GM12878 (cell line): ENCODE results near the gene TTLL4. TPM values are rescaled to one million over a fixed set of nuclear protein-coding genes. Genes with fewer than 3 reads are reported as not detected.

Source experiments
- ATAC-seq: fragments of 200-7000 bp; cut with Tn5 transposase; 3 replicates; pipeline ENCODE4 v1.9.1; 2020; ENCODE audit warnings: mild to moderate bottlenecking, moderate library complexity
- BruUV-seq: library from RNA; stranded (reverse); fragments of 400-500 nt; replicated peaks from 2 replicates; lab custom pipeline; 2021; lab: Mats Ljungman, UMichigan
- CTCF ChIA-PET: fragments of 300-600 bp; sonication (Branson Sonifier 250); formaldehyde crosslinking; extraction: SDS; loops from one replicate; lab custom pipeline; 2021; ENCODE audit warnings: inconsistent platforms; lab: Yijun Ruan, JAX
- POLR2A ChIA-PET: fragments of 350-600 bp; formaldehyde crosslinking; extraction: SDS; loops from one replicate; lab custom pipeline; 2021; ENCODE audit warnings: inconsistent platforms; lab: Charles Lee
- RAD21 ChIA-PET: fragments of 300-600 bp; sonication (Branson Sonifier 250); formaldehyde crosslinking; loops from one replicate; lab custom pipeline; 2023; ENCODE audit warnings: antibody characterized with exemption; ENCODE audit not compliant: unreplicated experiment; lab: Charles Lee
- SMC1A ChIA-PET: fragments of 300-600 bp; sonication (Branson Sonifier 250); formaldehyde crosslinking; loops from one replicate; lab custom pipeline; 2023; ENCODE audit not compliant: unreplicated experiment, uncharacterized antibody; lab: Charles Lee
- DNase-seq: peaks from one replicate; pipeline ENCODE4 v3.0.0-alpha.2; 2011; ENCODE audit warnings: low read depth, low spot score
- FAIRE-seq: peaks from 3 replicates; lab custom pipeline; 2011; peaks lifted over from hg19 to GRCh38; lab: Jason Lieb, UNC
- H2AFZ ChIP-seq: 2 replicates; pipeline ENCODE4 v1.6.0; 2011; ENCODE audit warnings: low read depth, low read length, control low read depth; ENCODE audit not compliant: control insufficient read depth
- H3K27ac ChIP-seq: 2 replicates; pipeline ENCODE4 v1.5.1; 2011; ENCODE audit warnings: control low read depth; ENCODE audit not compliant: control insufficient read depth, insufficient read depth
- H3K27me3 ChIP-seq, 2 experiments: replicated peaks in 1 of 2; 2 replicates each; pipeline versions ENCODE4 v1.6.0 to v1.6.1; 2011; ENCODE audit warnings: low read length in 1 of 2; ENCODE audit not compliant: control insufficient read depth in 2 of 2, insufficient read depth in 2 of 2
- H3K36me3 ChIP-seq, 2 experiments: 2 replicates each; pipeline ENCODE4 v1.5.1; 2011; ENCODE audit warnings: low read length in 1 of 2; ENCODE audit not compliant: control insufficient read depth in 2 of 2, insufficient read depth in 2 of 2
- H3K4me1 ChIP-seq: 2 replicates; pipeline ENCODE4 v1.6.1; 2011; ENCODE audit warnings: mild to moderate bottlenecking, low read length, moderate library complexity, mixed read lengths; ENCODE audit not compliant: control insufficient read depth, insufficient read depth
- H3K4me2 ChIP-seq: 2 replicates; pipeline ENCODE4 v1.6.0; 2011; ENCODE audit warnings: control low read depth; ENCODE audit not compliant: control insufficient read depth, insufficient read depth
- H3K4me3 ChIP-seq: fragments of 200-600 bp; sonication (generic); 2 replicates; pipeline ENCODE4 v1.5.1; 2016
- H3K79me2 ChIP-seq: 2 replicates; pipeline ENCODE4 v1.6.0; 2011; ENCODE audit warnings: low read length; ENCODE audit not compliant: control insufficient read depth, insufficient read depth
- H3K9ac ChIP-seq: 2 replicates; pipeline ENCODE4 v1.8.0; 2011; ENCODE audit warnings: low read length, control low read depth, mixed read lengths; ENCODE audit not compliant: control insufficient read depth, insufficient read depth
- H3K9me3 ChIP-seq: replicated peaks from 3 replicates; pipeline ENCODE4 v1.5.1; 2011; ENCODE audit warnings: mild to moderate bottlenecking, low read length; ENCODE audit not compliant: control insufficient read depth, insufficient read depth
- H4K20me1 ChIP-seq: 2 replicates; pipeline ENCODE4 v1.6.0; 2011; ENCODE audit not compliant: control insufficient read depth, insufficient read depth
- BHLHE40 ChIP-seq, 2 experiments: fragments of 450-650 bp in 1 of 2; IDR thresholded peaks; 2 replicates each; pipeline ENCODE4 v1.6.1; 2011 to 2017; ENCODE audit warnings: low read depth in 2 of 2, borderline replicate concordance in 1 of 2, improper control_type of control experiment in 1 of 2, low read length in 1 of 2, mild to moderate bottlenecking in 1 of 2
- EGR1 ChIP-seq, 2 experiments: IDR thresholded peaks; 1 replicate in 1 of 2; 2 replicates in 1 of 2; pipeline ENCODE4 v1.6.1; 2011 to 2012; ENCODE audit warnings: low read depth in 2 of 2, low read length in 2 of 2, borderline replicate concordance in 1 of 2, mild to moderate bottlenecking in 1 of 2, moderate library complexity in 1 of 2
- FOXM1 ChIP-seq: IDR thresholded peaks from 2 replicates; pipeline ENCODE4 v1.6.1; 2012; ENCODE audit warnings: low read depth, mild to moderate bottlenecking, inconsistent platforms, low read length, moderate library complexity
- JUND ChIP-seq: IDR thresholded peaks from 2 replicates; pipeline ENCODE4 v1.6.1; 2012; ENCODE audit warnings: low read depth, mild to moderate bottlenecking, low read length, improper control_type of control experiment, moderate library complexity
- NFXL1 ChIP-seq: fragments of 450-650 bp; IDR thresholded peaks from 2 replicates; pipeline ENCODE4 v1.6.1; 2017; ENCODE audit warnings: antibody characterized with exemption, mild to moderate bottlenecking, borderline replicate concordance
- NR2C2 ChIP-seq: IDR thresholded peaks from 2 replicates; pipeline ENCODE4 v1.6.1; 2011; ENCODE audit warnings: borderline replicate concordance, low read depth; ENCODE audit not compliant: control insufficient read depth, insufficient read length
- POLR2AphosphoS5 ChIP-seq: IDR thresholded peaks from 2 replicates; pipeline ENCODE4 v1.6.1; 2011; ENCODE audit warnings: mild to moderate bottlenecking, low read length, inconsistent platforms
- RAD51 ChIP-seq: fragments of 450-650 bp; IDR thresholded peaks from 2 replicates; pipeline ENCODE4 v1.6.1; 2016; ENCODE audit warnings: moderate library complexity, mild to moderate bottlenecking, inconsistent platforms
- RUNX3 ChIP-seq: IDR thresholded peaks from 2 replicates; pipeline ENCODE4 v1.6.1; 2012; ENCODE audit warnings: low read length, inconsistent platforms
- SIX5 ChIP-seq: IDR thresholded peaks from 2 replicates; pipeline ENCODE4 v1.6.1; 2011; ENCODE audit warnings: mild to moderate bottlenecking, low read depth, low read length, moderate library complexity; ENCODE audit not compliant: severe bottlenecking
- SMAD5 ChIP-seq: IDR thresholded peaks from 2 replicates; pipeline ENCODE4 v1.6.1; 2016; ENCODE audit warnings: antibody characterized with exemption, low read depth
- WGBS: methylation state at CpG from one replicate; pipeline ENCODE4 v1.1.6; 2016; ENCODE audit warnings: low lambda C conversion rate; ENCODE audit not compliant: insufficient replicate concordance, insufficient coverage; ENCODE audit errors: missing lambda C conversion rate; 5-methylcytosine and 5-hydroxymethylcytosine counted together
- in situ Hi-C: fragments of 300-500 bp; cut with MboI; formaldehyde crosslinking; loops from 9 replicates; pipeline ENCODE4 v1.14.3; 2018; ENCODE audit warnings: mixed read lengths
- intact Hi-C: fragments of 100-400 bp; cut with micrococcal nuclease; formaldehyde crosslinking; loops from one replicate; pipeline ENCODE4 v1.14.2; 2022; ENCODE audit not compliant: unreplicated experiment
- polyA plus RNA-seq, 11 experiments: library from polyadenylated mRNA; depleted of rRNA in 4 of 11; unstranded in 6 of 11; stranded (reverse) in 5 of 11; fragments of >200 nt; fragmentation: Nextera tagmentation in 4 of 11; fragmentation: Illumina TruSeq in 1 of 11; extraction: Ambion mirVana in 4 of 11; extraction: Trizol in 1 of 11; gene quantifications; 1 replicate in 1 of 11; 2 replicates in 10 of 11; pipeline versions ENCODE4 v1.2.1 to v1.2.3, GENCODE V29; 2011 to 2016; ENCODE audit warnings: inconsistent platforms in 2 of 11, missing spikeins in 2 of 11, low read depth in 1 of 11
- total RNA-seq, 4 experiments: library from RNA; depleted of rRNA in 3 of 4; stranded (reverse); fragments of >200 nt in 3 of 4; fragmentation: Illumina TruSeq in 1 of 4; extraction: Trizol in 1 of 4; gene quantifications; 2 replicates each; pipeline versions ENCODE4 v1.2.1 to v1.2.3, GENCODE V29; 2013 to 2021
- TF ChIP-seq, protein P1 (sequence below): IDR thresholded peaks from 2 replicates; pipeline ENCODE4 v1.6.1; 2012; ENCODE audit warnings: low read depth, low read length, improper control_type of control experiment
- TF ChIP-seq, protein P2 (sequence below): fragments of 450-650 bp; IDR thresholded peaks from 2 replicates; pipeline ENCODE4 v1.6.1; 2017; ENCODE audit warnings: antibody characterized with exemption, mild to moderate bottlenecking, moderate library complexity
- TF ChIP-seq, protein P3 (sequence below): fragments of 450-650 bp; IDR thresholded peaks from 2 replicates; pipeline ENCODE4 v1.6.1; 2017; ENCODE audit warnings: low read depth, mild to moderate bottlenecking, moderate library complexity
- TF ChIP-seq, protein P4 (sequence below): IDR thresholded peaks from 2 replicates; pipeline ENCODE4 v1.6.1; 2011; ENCODE audit warnings: borderline replicate concordance, low read depth, mild to moderate bottlenecking, moderate library complexity, mixed read lengths, low read length; ENCODE audit not compliant: insufficient read depth; ENCODE audit errors: extremely low read length

The TTLL4 gene
- total and polyA plus RNA-seq, 10 of the 15 experiments (the other 5 are each of a cell fraction or from before 2014, with no cell fraction given) = 16.6 to 63.1 (median 32.9) TPM

DNA sequence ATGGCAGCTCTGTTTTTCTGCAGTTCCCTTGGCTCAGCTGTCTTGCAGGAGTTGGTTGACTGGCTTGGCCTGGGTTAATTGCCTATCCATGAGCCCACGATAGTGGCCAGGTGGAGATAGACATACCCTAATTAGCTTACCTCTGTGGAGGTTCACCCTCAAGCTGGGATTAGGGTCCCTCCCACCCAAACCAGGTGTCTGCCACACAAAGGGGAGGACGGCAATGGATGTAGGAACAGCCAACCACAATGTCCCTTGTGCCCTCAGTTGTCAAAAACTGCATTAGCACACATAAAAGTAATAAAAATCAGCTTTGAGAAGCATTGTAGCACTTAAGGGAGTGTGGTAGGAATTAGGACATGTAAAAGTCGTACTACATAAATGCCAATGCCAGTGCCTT lies 75.5 kb downstream of the TTLL4 start (continued):
- no peak for TF ChIP-seq SIX5
- TF ChIP-seq, all 136 proteins: peak for 0

DNA sequence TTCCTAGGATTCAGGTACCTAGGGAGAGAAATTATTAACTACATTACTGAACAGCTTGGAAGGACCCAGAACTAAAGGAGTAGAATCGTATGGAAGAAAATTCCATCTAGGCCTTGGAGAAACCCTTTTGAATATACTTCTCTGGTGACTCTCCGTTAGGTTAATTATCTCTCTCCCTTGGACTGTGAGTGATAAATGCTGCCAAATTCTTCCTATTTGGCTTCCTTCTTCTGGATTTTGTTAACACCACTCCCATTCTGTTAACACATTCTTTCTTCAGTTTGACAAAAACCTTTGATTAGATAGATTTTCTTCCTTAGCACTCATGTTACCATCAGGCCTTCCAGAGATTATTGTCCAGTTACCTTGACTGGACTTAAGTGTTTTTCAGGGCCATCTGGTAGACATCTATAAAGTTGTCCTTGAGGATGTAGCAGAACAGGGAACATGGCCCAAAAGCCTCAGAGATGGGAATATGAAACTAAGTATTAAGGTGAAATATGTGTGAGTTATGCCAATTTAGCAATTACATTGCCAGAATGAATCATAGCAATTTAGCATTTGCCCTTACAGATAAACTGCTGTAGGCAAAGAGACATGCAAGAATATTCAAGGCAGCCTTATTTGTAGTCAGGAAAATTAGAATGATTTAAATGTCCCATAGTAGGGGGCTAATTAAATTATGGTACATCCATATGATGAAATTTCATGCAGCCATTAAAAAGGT lies 78.1 kb downstream of the TTLL4 start:
- ChIA-PET RAD21 (no interaction called here), CTCF (interaction anchor here (1.1 kb wide), 1 partner anchor 61 kb away, joined by 3 read pairs; no protein-coding TSS in a partner anchor), POLR2A (no interaction called here), SMC1A (no interaction called here)
- 88% methylated on average over 2 of the region's 2 CpGs for WGBS
- in situ Hi-C loops = no loop called here
- H3K79me2 ChIP-seq = no peaks in the 10 kb centered on the region
- H3K36me3 ChIP-seq = no peaks in the 10 kb centered on the region
- no peaks in the 10 kb centered on the region for H3K9me3 ChIP-seq
- H3K4me1 ChIP-seq = no peaks in the 10 kb centered on the region
- peaks cover 0 to 3% of the 10 kb centered on the region in 2 experiments; a peak in 2 of 4 replicates for H3K27me3 ChIP-seq
- H2AFZ ChIP-seq = no peak overlapping the region
- no peak overlapping the region for H3K27ac ChIP-seq
- no peak for DNase-seq
- no peak overlapping the region for H3K4me3 ChIP-seq
- H3K9ac ChIP-seq = no peak overlapping the region
- no peak for FAIRE-seq
- no peaks in the 10 kb centered on the region for H4K20me1 ChIP-seq
- intact Hi-C loops = no loop called here
- no TSS peak for BruUV-seq
- no peak overlapping the region for H3K4me2 ChIP-seq
- ATAC-seq = no peak
- TF ChIP-seq BHLHE40 (IDR thresholded peaks at IDR 0.05; ENCODE audit: borderline replicate concordance in 1 of 2, low read depth in 2 of 2, low read length in 1 of 2) (no peak), EGR1 (IDR thresholded peaks at IDR 0.05; ENCODE audit: borderline replicate concordance in 1 of 2, low read depth in 2 of 2, low read length in 2 of 2) (no peak), POLR2AphosphoS5 (no peak), JUND (no peak), RUNX3 (no peak), NR2C2 (no peak), NFXL1 (no peak), RAD51 (no peak), SMAD5 (no peak), FOXM1 (no peak)
- TF ChIP-seq, protein P1, sequence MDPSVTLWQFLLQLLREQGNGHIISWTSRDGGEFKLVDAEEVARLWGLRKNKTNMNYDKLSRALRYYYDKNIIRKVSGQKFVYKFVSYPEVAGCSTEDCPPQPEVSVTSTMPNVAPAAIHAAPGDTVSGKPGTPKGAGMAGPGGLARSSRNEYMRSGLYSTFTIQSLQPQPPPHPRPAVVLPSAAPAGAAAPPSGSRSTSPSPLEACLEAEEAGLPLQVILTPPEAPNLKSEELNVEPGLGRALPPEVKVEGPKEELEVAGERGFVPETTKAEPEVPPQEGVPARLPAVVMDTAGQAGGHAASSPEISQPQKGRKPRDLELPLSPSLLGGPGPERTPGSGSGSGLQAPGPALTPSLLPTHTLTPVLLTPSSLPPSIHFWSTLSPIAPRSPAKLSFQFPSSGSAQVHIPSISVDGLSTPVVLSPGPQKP = no peak
- TF ChIP-seq, protein P2, sequence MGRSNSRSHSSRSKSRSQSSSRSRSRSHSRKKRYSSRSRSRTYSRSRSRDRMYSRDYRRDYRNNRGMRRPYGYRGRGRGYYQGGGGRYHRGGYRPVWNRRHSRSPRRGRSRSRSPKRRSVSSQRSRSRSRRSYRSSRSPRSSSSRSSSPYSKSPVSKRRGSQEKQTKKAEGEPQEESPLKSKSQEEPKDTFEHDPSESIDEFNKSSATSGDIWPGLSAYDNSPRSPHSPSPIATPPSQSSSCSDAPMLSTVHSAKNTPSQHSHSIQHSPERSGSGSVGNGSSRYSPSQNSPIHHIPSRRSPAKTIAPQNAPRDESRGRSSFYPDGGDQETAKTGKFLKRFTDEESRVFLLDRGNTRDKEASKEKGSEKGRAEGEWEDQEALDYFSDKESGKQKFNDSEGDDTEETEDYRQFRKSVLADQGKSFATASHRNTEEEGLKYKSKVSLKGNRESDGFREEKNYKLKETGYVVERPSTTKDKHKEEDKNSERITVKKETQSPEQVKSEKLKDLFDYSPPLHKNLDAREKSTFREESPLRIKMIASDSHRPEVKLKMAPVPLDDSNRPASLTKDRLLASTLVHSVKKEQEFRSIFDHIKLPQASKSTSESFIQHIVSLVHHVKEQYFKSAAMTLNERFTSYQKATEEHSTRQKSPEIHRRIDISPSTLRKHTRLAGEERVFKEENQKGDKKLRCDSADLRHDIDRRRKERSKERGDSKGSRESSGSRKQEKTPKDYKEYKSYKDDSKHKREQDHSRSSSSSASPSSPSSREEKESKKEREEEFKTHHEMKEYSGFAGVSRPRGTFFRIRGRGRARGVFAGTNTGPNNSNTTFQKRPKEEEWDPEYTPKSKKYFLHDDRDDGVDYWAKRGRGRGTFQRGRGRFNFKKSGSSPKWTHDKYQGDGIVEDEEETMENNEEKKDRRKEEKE = no peak
- TF ChIP-seq, protein P3, sequence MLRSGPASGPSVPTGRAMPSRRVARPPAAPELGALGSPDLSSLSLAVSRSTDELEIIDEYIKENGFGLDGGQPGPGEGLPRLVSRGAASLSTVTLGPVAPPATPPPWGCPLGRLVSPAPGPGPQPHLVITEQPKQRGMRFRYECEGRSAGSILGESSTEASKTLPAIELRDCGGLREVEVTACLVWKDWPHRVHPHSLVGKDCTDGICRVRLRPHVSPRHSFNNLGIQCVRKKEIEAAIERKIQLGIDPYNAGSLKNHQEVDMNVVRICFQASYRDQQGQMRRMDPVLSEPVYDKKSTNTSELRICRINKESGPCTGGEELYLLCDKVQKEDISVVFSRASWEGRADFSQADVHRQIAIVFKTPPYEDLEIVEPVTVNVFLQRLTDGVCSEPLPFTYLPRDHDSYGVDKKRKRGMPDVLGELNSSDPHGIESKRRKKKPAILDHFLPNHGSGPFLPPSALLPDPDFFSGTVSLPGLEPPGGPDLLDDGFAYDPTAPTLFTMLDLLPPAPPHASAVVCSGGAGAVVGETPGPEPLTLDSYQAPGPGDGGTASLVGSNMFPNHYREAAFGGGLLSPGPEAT = no peak
- TF ChIP-seq, protein P4, sequence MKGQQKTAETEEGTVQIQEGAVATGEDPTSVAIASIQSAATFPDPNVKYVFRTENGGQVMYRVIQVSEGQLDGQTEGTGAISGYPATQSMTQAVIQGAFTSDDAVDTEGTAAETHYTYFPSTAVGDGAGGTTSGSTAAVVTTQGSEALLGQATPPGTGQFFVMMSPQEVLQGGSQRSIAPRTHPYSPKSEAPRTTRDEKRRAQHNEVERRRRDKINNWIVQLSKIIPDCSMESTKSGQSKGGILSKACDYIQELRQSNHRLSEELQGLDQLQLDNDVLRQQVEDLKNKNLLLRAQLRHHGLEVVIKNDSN = no peak
